ENCODE measurements around the gene NR2F2. TPM values are rescaled to one million over a fixed set of nuclear protein-coding genes. Genes with fewer than 3 reads are reported as not detected.

NR2F2 gene
- total RNA-seq, 4 donors from 2014 or later = 11.3 to 29.5 (median 18.4) TPM

- DNase-seq = no peak
- no peaks in the 10 kb centered on the region for H3K9me3 ChIP-seq
- intact Hi-C loops (cut with DNase I; ENCODE audit: low total_unique reads) (no loop called here), in situ Hi-C loops (cut with MboI; ENCODE audit: low pct_ligation_motif_present in 1 of 4, low pct_unique_long_range_greater_than_20kb in 1 of 4, low sequenced_read_pairs in 3 of 4) (loop anchor here in 2 of 4 donors (25.0 kb wide), 3 partner anchors 534 to 1409 kb away; no protein-coding TSS in a partner anchor)
- peak overlapping the region; percentile 77 to 97 (median 90) for H3K27ac ChIP-seq
- no peak overlapping the region for H3K4me3 ChIP-seq
- H3K4me1 ChIP-seq = peaks cover 0 to 37% (median 16%) of the 10 kb centered on the region in 4 donors
- TF ChIP-seq POLR2AphosphoS5 (IDR thresholded peaks at IDR 0.05) (no peak), POLR2A (IDR thresholded peaks at IDR 0.05) (no peak)
- TF ChIP-seq, protein P1, sequence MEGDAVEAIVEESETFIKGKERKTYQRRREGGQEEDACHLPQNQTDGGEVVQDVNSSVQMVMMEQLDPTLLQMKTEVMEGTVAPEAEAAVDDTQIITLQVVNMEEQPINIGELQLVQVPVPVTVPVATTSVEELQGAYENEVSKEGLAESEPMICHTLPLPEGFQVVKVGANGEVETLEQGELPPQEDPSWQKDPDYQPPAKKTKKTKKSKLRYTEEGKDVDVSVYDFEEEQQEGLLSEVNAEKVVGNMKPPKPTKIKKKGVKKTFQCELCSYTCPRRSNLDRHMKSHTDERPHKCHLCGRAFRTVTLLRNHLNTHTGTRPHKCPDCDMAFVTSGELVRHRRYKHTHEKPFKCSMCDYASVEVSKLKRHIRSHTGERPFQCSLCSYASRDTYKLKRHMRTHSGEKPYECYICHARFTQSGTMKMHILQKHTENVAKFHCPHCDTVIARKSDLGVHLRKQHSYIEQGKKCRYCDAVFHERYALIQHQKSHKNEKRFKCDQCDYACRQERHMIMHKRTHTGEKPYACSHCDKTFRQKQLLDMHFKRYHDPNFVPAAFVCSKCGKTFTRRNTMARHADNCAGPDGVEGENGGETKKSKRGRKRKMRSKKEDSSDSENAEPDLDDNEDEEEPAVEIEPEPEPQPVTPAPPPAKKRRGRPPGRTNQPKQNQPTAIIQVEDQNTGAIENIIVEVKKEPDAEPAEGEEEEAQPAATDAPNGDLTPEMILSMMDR (IDR thresholded peaks at IDR 0.05) = no peak
- H3K27me3 ChIP-seq = peaks cover 57% of the 10 kb centered on the region
- 76 to 89% methylated on average over 3 to 12 of the region's 12 CpGs for WGBS, 2 donors (ENCODE audit: low coverage in 1 of 2)
- no peaks in the 10 kb centered on the region for H3K36me3 ChIP-seq
Observed at GRCh38 chr15:96352604-96353405, 22.3 kb downstream of the NR2F2 start.

GRCh38 chr15:96353416-96353929, 23.0 kb downstream of the NR2F2 start:
- no peak for DNase-seq
- in situ Hi-C loops (cut with MboI; ENCODE audit: low pct_ligation_motif_present in 1 of 4, low pct_unique_long_range_greater_than_20kb in 1 of 4, low sequenced_read_pairs in 3 of 4) (loop anchor here in 2 of 4 donors (25.0 kb wide), 3 partner anchors 534 to 1409 kb away; no protein-coding TSS in a partner anchor), intact Hi-C loops (cut with DNase I; ENCODE audit: low total_unique reads) (no loop called here)
- WGBS, 2 donors (ENCODE audit: low coverage in 1 of 2) = 65 to 78% methylated on average over 13 to 25 of the region's 25 CpGs
- peaks cover 63% of the 10 kb centered on the region for H3K27me3 ChIP-seq
- peak overlapping the region; percentile 77 to 97 (median 90) for H3K27ac ChIP-seq
- peaks cover 0 to 40% (median 18%) of the 10 kb centered on the region in 4 donors for H3K4me1 ChIP-seq
- TF ChIP-seq POLR2A (IDR thresholded peaks at IDR 0.05) (no peak), EP300 (IDR thresholded peaks at IDR 0.05; ENCODE audit: low read depth) (no peak), POLR2AphosphoS5 (IDR thresholded peaks at IDR 0.05) (no peak)
- TF ChIP-seq, protein P1 (IDR thresholded peaks at IDR 0.05) = no peak
- no peaks in the 10 kb centered on the region for H3K36me3 ChIP-seq
- no peaks in the 10 kb centered on the region for H3K9me3 ChIP-seq
- H3K4me3 ChIP-seq = peak overlapping the region in 1 of 4 donors; percentile 55

DNA sequence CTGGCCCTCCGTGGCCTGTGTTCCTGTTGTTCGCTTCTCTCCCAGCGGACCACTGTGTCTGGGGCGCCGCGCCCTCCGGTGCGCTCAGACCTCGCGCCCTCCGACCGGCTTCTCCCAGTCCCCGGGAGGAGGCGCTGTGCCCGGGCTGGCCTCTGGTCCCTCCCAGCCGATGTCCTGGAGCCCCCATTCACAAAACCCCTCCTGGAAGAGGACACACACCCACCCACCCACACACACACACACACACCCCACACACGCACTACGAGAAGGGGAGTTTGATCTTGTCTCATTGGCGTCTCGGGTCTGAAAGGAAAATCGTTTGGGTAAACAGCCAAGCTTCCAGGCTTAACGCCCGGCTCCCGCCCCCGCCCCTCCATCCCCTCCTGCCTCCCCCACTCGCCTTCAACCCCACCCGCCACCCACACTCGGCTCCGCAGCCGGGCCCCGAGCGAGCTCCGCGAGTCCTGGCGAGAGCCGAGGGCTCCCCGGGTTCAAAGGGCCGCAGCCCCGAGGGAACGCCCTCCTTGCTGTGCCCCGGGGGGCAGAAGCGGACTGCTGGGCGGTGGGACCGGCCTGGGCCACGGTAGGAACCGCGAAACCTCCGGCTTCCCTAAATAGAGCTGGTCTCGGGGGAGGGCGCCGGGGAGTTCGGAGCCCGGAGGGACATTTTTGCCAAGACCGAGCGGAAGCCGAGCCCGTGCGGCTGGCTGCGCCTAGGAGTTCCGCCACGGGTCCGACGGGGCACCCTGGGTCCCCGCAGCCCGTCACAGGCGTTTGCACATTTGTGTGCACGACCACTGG, 23.6 kb downstream of the NR2F2 start:
- Histone ChIP-seq H3K4me1 (peaks cover 0 to 40% (median 17%) of the 10 kb centered on the region in 4 donors), H3K9me3 (no peaks in the 10 kb centered on the region), H3K27ac (peak overlapping the region; percentile 77 to 97 (median 90)), H3K4me3 (peak overlapping the region; percentile 13 to 55 (median 40)), H3K36me3 (no peaks in the 10 kb centered on the region), H3K27me3 (peaks cover 70% of the 10 kb centered on the region)
- WGBS, 2 donors (ENCODE audit: low coverage in 1 of 2) = 25% methylated on average over 46 of the region's 67 CpGs; no CpG with 5 or more reads in 1 of the 2 donors
- intact Hi-C loops (cut with DNase I; ENCODE audit: low total_unique reads) = no loop called here
- no peak for DNase-seq
- TF ChIP-seq POLR2A (IDR thresholded peaks at IDR 0.05) (no peak), EP300 (IDR thresholded peaks at IDR 0.05; ENCODE audit: low read depth) (no peak), POLR2AphosphoS5 (IDR thresholded peaks at IDR 0.05) (no peak)
- TF ChIP-seq, protein P1 (IDR thresholded peaks at IDR 0.05) = peak in 1 of 5 experiments; percentile 33
- in situ Hi-C loops (cut with MboI; ENCODE audit: low pct_ligation_motif_present in 1 of 4, low pct_unique_long_range_greater_than_20kb in 1 of 4, low sequenced_read_pairs in 3 of 4) = loop anchor here in 2 of 4 donors (25.0 kb wide), 3 partner anchors 533 to 1408 kb away; no protein-coding TSS in a partner anchor

All from transverse colon (tissue), 4 donors.